B cell (primary cell): ENCODE results near the gene ERBB2. TPM values are rescaled to one million over a fixed set of nuclear protein-coding genes. Genes with fewer than 3 reads are reported as not detected.

Experiments
- ATAC-seq: fragments of 200-7000 bp; cut with Tn5 transposase; one replicate; pipeline ENCODE4 v1.10.0; 2021; ENCODE audit warnings: low read depth, mild to moderate bottlenecking, moderate number of reproducible peaks, moderate library complexity
- CTCF ChIA-PET: fragments of 350-600 bp; sonication (Branson Sonifier 250); formaldehyde crosslinking; loops from one replicate; lab custom pipeline; 2021; ENCODE audit warnings: antibody characterized with exemption, inconsistent platforms; lab: Charles Lee
- POLR2A ChIA-PET: fragments of 350-600 bp; sonication (Branson Sonifier 250); formaldehyde crosslinking; loops from one replicate; lab custom pipeline; 2021; ENCODE audit warnings: antibody characterized with exemption; lab: Charles Lee
- DNase-seq: peaks from one replicate; pipeline ENCODE4 v3.0.0; 2013
- H2AFZ ChIP-seq: 2 replicates; pipeline ENCODE4 v1.6.1; 2012; ENCODE audit warnings: mild to moderate bottlenecking, low read depth, low read length; ENCODE audit not compliant: insufficient read depth, poor library complexity, severe bottlenecking
- H3K27ac ChIP-seq, 2 donors: 1 replicate in 1 of 2; 2 replicates in 1 of 2; pipeline ENCODE4 v1.5.1; 2012 to 2013; ENCODE audit warnings: low read length in 2 of 2, mild to moderate bottlenecking in 2 of 2, moderate library complexity in 1 of 2
- H3K27me3 ChIP-seq, 4 experiments: fragments of 200-600 bp in 1 of 4; sonication (generic) in 1 of 4; replicated peaks in 1 of 4; 1 replicate in 2 of 4; 2 replicates in 2 of 4; pipeline versions ENCODE4 v1.6.1 to v1.7.0; 2013 to 2016; ENCODE audit warnings: low read length in 3 of 4, mild to moderate bottlenecking in 2 of 4, mixed read lengths in 1 of 4, moderate library complexity in 1 of 4; ENCODE audit not compliant: insufficient read depth in 4 of 4, control insufficient read depth in 3 of 4; ENCODE audit errors: control extremely low read depth in 1 of 4
- H3K36me3 ChIP-seq, 2 experiments: replicated peaks in 1 of 2; 1 replicate in 1 of 2; 2 replicates in 1 of 2; pipeline versions ENCODE4 v1.6.1 to v1.7.1; 2013; ENCODE audit warnings: low read length in 1 of 2; ENCODE audit not compliant: insufficient read depth in 2 of 2, control insufficient read depth in 1 of 2; ENCODE audit errors: control extremely low read depth in 1 of 2, extremely low read depth in 1 of 2
- H3K4me1 ChIP-seq, 2 donors: fragments of 200-600 bp in 1 of 2; sonication (generic) in 1 of 2; 1 replicate in 1 of 2; 2 replicates in 1 of 2; pipeline versions ENCODE4 v1.5.1 to v1.6.1; 2013 to 2017; ENCODE audit warnings: low read length in 2 of 2; ENCODE audit not compliant: control insufficient read depth in 2 of 2, insufficient read depth in 2 of 2
- H3K4me2 ChIP-seq: replicated peaks from 2 replicates; pipeline ENCODE3; 2012; ENCODE audit warnings: mild to moderate bottlenecking, low read depth, low read length; ENCODE audit not compliant: poor library complexity, severe bottlenecking
- H3K4me3 ChIP-seq, 5 experiments: fragments of 200-600 bp in 1 of 5; sonication (generic) in 1 of 5; 1 replicate in 3 of 5; 2 replicates in 2 of 5; pipeline versions ENCODE4 v1.5.1 to v1.7.0; 2011 to 2016; ENCODE audit warnings: low read length in 4 of 5, mild to moderate bottlenecking in 4 of 5, low read depth in 2 of 5, control low read depth in 1 of 5, moderate library complexity in 1 of 5; ENCODE audit not compliant: insufficient read depth in 1 of 5; ENCODE audit errors: control extremely low read depth in 1 of 5, extremely low read depth in 1 of 5
- H3K79me2 ChIP-seq: fragments of 200-600 bp; sonication (generic); one replicate; pipeline ENCODE4 v1.6.0; 2016; ENCODE audit warnings: low read length; ENCODE audit not compliant: control insufficient read depth, insufficient read depth
- H3K9ac ChIP-seq: fragments of 200-600 bp; sonication (generic); 2 replicates; pipeline ENCODE4 v1.6.1; 2017; ENCODE audit warnings: mild to moderate bottlenecking, low read length, moderate library complexity
- H3K9me3 ChIP-seq, 3 donors: one replicate each; pipeline versions ENCODE4 v1.6.1 to v1.7.1; 2013; ENCODE audit warnings: low read length in 2 of 3; ENCODE audit not compliant: control insufficient read depth in 2 of 3, insufficient read depth in 1 of 3; ENCODE audit errors: control extremely low read depth in 1 of 3
- H4K20me1 ChIP-seq: 2 replicates; pipeline ENCODE4 v1.6.0; 2012; ENCODE audit warnings: mild to moderate bottlenecking, low read length; ENCODE audit not compliant: insufficient read depth, control insufficient read depth, poor library complexity, severe bottlenecking
- H3K27ac Mint-ChIP-seq: one replicate; pipeline ENCODE4 v1.8.0; 2021; ENCODE audit warnings: mixed read lengths
- H3K27me3 Mint-ChIP-seq: one replicate; pipeline ENCODE4 v1.8.0; 2021; ENCODE audit warnings: mixed read lengths
- H3K4me1 Mint-ChIP-seq: one replicate; pipeline ENCODE4 v1.8.0; 2021; ENCODE audit warnings: mixed read lengths
- H3K4me3 Mint-ChIP-seq: one replicate; pipeline ENCODE4 v1.8.0; 2021; ENCODE audit warnings: mixed read lengths
- H3K9me3 Mint-ChIP-seq: one replicate; pipeline ENCODE4 v1.8.0; 2022; ENCODE audit warnings: mixed read lengths; ENCODE audit not compliant: insufficient read depth
- CTCF ChIP-seq: fragments of 200-600 bp; IDR thresholded peaks from one replicate; pipeline ENCODE4 v1.8.0; 2022; ENCODE audit warnings: antibody characterized with exemption, mild to moderate bottlenecking
- EZH2 ChIP-seq: IDR thresholded peaks from 2 replicates; pipeline ENCODE4 v1.6.1; 2012; ENCODE audit warnings: borderline replicate concordance, low read depth, mild to moderate bottlenecking, moderate library complexity, low read length; ENCODE audit not compliant: insufficient read depth, poor library complexity, severe bottlenecking
- WGBS: methylation state at CpG from one replicate; pipeline ENCODE4 v1.1.5; 2013; ENCODE audit warnings: missing lambda C conversion rate; ENCODE audit not compliant: insufficient coverage; 5-methylcytosine and 5-hydroxymethylcytosine counted together
- intact Hi-C: fragments of 100-400 bp; cut with micrococcal nuclease; formaldehyde crosslinking; loops from one replicate; pipeline ENCODE4 v1.10.0; 2022
- polyA plus RNA-seq: library from polyadenylated mRNA; depleted of rRNA; stranded (reverse); fragments of >200 nt; gene quantifications from 2 replicates; pipeline ENCODE4 v1.2.3, GENCODE V29; 2012
- total RNA-seq, 2 donors: library from RNA; stranded (reverse); fragments of 120-200 nt in 1 of 2; gene quantifications; 1 replicate in 1 of 2; 2 replicates in 1 of 2; pipeline versions ENCODE4 v1.2.3 to v1.2.4, GENCODE V29; 2013 to 2022

Gene ERBB2
- total and polyA plus RNA-seq, 2 donors (not counting 1 experiment from before 2014, with no cell fraction given) = 3.2 to 8.4 TPM

- peak overlapping the region; percentile 47 for H3K4me3 Mint-ChIP-seq
- Histone ChIP-seq H3K4me2 (peak overlapping the region; percentile 58), H3K4me1 (peaks cover 34 to 55% of the 10 kb centered on the region in 2 donors), H3K36me3 (peaks cover 0 to 36% of the 10 kb centered on the region in 2 experiments), H3K27ac (peak overlapping the region; percentile 81), H2AFZ (no peak overlapping the region), H3K9me3 (no peaks in the 10 kb centered on the region), H3K9ac (no peak overlapping the region), H3K4me3 (no peak overlapping the region), H3K27me3 (no peaks in the 10 kb centered on the region), H4K20me1 (no peaks in the 10 kb centered on the region), H3K79me2 (peaks cover 11% of the 10 kb centered on the region)
- H3K27ac Mint-ChIP-seq = peak overlapping the region; percentile 61
- no peak for DNase-seq
- H3K9me3 Mint-ChIP-seq = no peaks in the 10 kb centered on the region
- peaks cover 39% of the 10 kb centered on the region for H3K4me1 Mint-ChIP-seq
- no peak for TF ChIP-seq CTCF
- TF ChIP-seq EZH2 = no peak
- WGBS = 95% methylated on average over 28 of the region's 35 CpGs
- intact Hi-C loops = no loop called here
- ChIA-PET CTCF (interaction anchor here (0.6 to 1.6 kb wide), 7 partner anchors 8 to 40 kb away, joined by 3 to 7 read pairs (median 5); partner anchors contain the start of gene PNMT), POLR2A (no interaction called here)
- no peaks in the 10 kb centered on the region for H3K27me3 Mint-ChIP-seq
- ATAC-seq = no peak
These were observed 39.2 kb upstream of the ERBB2 start for GRCh38 chr17:39660397-39661385.
